Endothelial cell of umbilical vein (primary cell): ENCODE measurements around the gene IFITM5. TPM values are rescaled to one million over a fixed set of nuclear protein-coding genes. Genes with fewer than 3 reads are reported as not detected.
A peak's percentile ranks its signal among the peaks of the same experiment; 100 is the strongest.
"Not testable (repeated sequence)": the region's sequence is repeated elsewhere in the genome, so short reads cannot be mapped to it uniquely, and the experiment has no call there.

ENCODE experiments used
- BruUV-seq: library from RNA; stranded (reverse); fragments of 400-500 nt; replicated peaks from 2 replicates; lab custom pipeline; 2021; lab: Mats Ljungman, UMichigan
- CTCF ChIA-PET: fragments of 300-600, 350-600 bp; sonication (Branson Sonifier 250); formaldehyde crosslinking; loops from one replicate; lab custom pipeline; 2021; ENCODE audit warnings: antibody characterized with exemption, inconsistent platforms; lab: Charles Lee
- POLR2A ChIA-PET: fragments of 300-600, 350-600 bp; sonication (Branson Sonifier 250); formaldehyde crosslinking; loops from one replicate; lab custom pipeline; 2021; ENCODE audit warnings: antibody characterized with exemption, inconsistent platforms; lab: Charles Lee
- DNase-seq: peaks from one replicate; pipeline ENCODE4 v3.0.0-alpha.2; 2011; ENCODE audit warnings: low read depth, low spot score
- FAIRE-seq: peaks from 2 replicates; lab custom pipeline; 2011; peaks lifted over from hg19 to GRCh38; lab: Jason Lieb, UNC
- H2AFZ ChIP-seq: 2 replicates; pipeline ENCODE4 v1.6.0; 2012; ENCODE audit warnings: low read depth, low read length, control low read depth, inconsistent platforms
- H3K27ac ChIP-seq: 2 replicates; pipeline ENCODE4 v1.5.1; 2011; ENCODE audit warnings: low read depth, mild to moderate bottlenecking, control low read depth, low read length, moderate library complexity; ENCODE audit not compliant: insufficient read depth
- H3K27me3 ChIP-seq, 2 experiments: 2 replicates each; pipeline versions ENCODE4 v1.6.0 to v1.6.1; 2011; ENCODE audit warnings: low read length in 2 of 2, mixed read lengths in 1 of 2; ENCODE audit not compliant: control insufficient read depth in 2 of 2, insufficient read depth in 2 of 2
- H3K36me3 ChIP-seq, 2 experiments: 2 replicates in 1 of 2; 3 replicates in 1 of 2; pipeline ENCODE4 v1.5.1; 2011; ENCODE audit warnings: low read length in 2 of 2, mild to moderate bottlenecking in 1 of 2, moderate library complexity in 1 of 2; ENCODE audit not compliant: control insufficient read depth in 2 of 2, insufficient read depth in 2 of 2; ENCODE audit errors: extremely low read depth in 1 of 2
- H3K4me1 ChIP-seq: 3 replicates; pipeline ENCODE4 v1.5.1; 2011; ENCODE audit warnings: mild to moderate bottlenecking, low read length; ENCODE audit not compliant: control insufficient read depth, insufficient read depth; ENCODE audit errors: extremely low read depth
- H3K4me2 ChIP-seq: 2 replicates; pipeline ENCODE4 v1.6.1; 2011; ENCODE audit warnings: low read length, control low read depth, mixed read lengths; ENCODE audit not compliant: insufficient read depth
- H3K4me3 ChIP-seq, 3 experiments: fragments of 200-600 bp in 1 of 3; sonication (generic), shearing (Covaris generic) in 1 of 3; replicated peaks in 1 of 3; 2 replicates each; pipeline ENCODE4 v1.5.1; 2011 to 2016; ENCODE audit warnings: control low read depth in 3 of 3, low read length in 3 of 3, mild to moderate bottlenecking in 2 of 3, inconsistent platforms in 1 of 3, low read depth in 1 of 3, moderate library complexity in 1 of 3; ENCODE audit not compliant: insufficient read depth in 1 of 3
- H3K79me2 ChIP-seq: 2 replicates; pipeline ENCODE4 v1.6.0; 2012; ENCODE audit warnings: low read length, inconsistent platforms; ENCODE audit not compliant: control insufficient read depth, insufficient read depth
- H3K9ac ChIP-seq: replicated peaks from 2 replicates; pipeline ENCODE3; 2011; ENCODE audit warnings: low read length, control low read depth; ENCODE audit not compliant: insufficient read depth; ENCODE audit errors: extremely low read depth
- H3K9me1 ChIP-seq: replicated peaks from 3 replicates; pipeline ENCODE4 v1.6.0; 2011; ENCODE audit warnings: mild to moderate bottlenecking, low read length; ENCODE audit not compliant: control insufficient read depth, insufficient read depth; ENCODE audit errors: extremely low read depth
- H3K9me3 ChIP-seq: replicated peaks from 2 replicates; pipeline ENCODE4 v1.5.1; 2012; ENCODE audit warnings: low read length, inconsistent platforms; ENCODE audit not compliant: control insufficient read depth, insufficient read depth
- H4K20me1 ChIP-seq: replicated peaks from 2 replicates; pipeline ENCODE3; 2011; ENCODE audit warnings: mild to moderate bottlenecking, low read length; ENCODE audit not compliant: control insufficient read depth, insufficient read depth; ENCODE audit errors: extremely low read depth
- JUN ChIP-seq: IDR thresholded peaks from 2 replicates; pipeline ENCODE4 v1.6.1; 2011; ENCODE audit warnings: borderline replicate concordance, low read depth; ENCODE audit not compliant: insufficient read length, insufficient read depth
- POLR2A ChIP-seq: IDR thresholded peaks from 2 replicates; pipeline ENCODE4 v1.6.1; 2012; ENCODE audit warnings: low read depth, mild to moderate bottlenecking, control low read depth, low read length
- dilution Hi-C: fragments of 300-500 bp; cut with MboI; formaldehyde crosslinking; loops from one replicate; pipeline ENCODE4 v1.15.0; 2019; ENCODE audit warnings: low sequenced_read_pairs; ENCODE audit not compliant: extremely low pct_ligation_motif_present
- intact Hi-C: fragments of 100-400 bp; cut with micrococcal nuclease; formaldehyde crosslinking; loops from one replicate; pipeline ENCODE4 v1.10.0; 2022
- polyA plus RNA-seq, 4 experiments: library from polyadenylated mRNA; depleted of rRNA in 3 of 4; stranded (reverse) in 3 of 4; unstranded in 1 of 4; fragments of >200 nt; gene quantifications; 2 replicates each; pipeline versions ENCODE4 v1.2.1 to v1.2.3, GENCODE V29; 2011 to 2012; ENCODE audit warnings: missing spikeins in 1 of 4
- total RNA-seq: library from RNA; stranded (reverse); gene quantifications from 2 replicates; pipeline ENCODE4 v1.2.3, GENCODE V29; 2021

The IFITM5 gene
- total and polyA plus RNA-seq, 2 donors (not counting 3 experiments of a cell fraction or from before 2014, with no cell fraction given), result not detected

DNA sequence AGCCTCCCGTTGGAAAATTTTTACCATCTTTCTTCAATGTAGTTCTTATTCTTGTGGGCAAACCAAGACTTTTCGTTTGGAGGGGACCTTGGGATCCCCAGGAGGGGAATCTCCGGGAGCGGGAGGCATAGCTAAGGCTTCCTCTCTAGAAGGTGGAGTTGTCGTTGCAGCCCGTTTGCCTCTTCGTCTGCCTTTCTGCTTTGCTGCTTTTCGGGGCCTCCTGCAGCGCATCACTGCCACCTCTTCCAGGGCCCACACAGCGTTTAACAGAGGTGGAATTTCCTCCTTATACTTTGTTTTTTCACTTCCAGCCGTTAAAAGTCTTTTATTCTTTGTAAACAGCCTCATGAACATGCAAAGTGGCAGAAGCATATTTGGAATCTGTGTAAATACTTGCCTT, 24.8 kb upstream of the IFITM5 start:
- Histone ChIP-seq H4K20me1 (no peaks in the 10 kb centered on the region), H3K27me3 (no peaks in the 10 kb centered on the region), H3K9ac (no peak overlapping the region), H3K27ac (no peak overlapping the region), H3K4me2 (no peak overlapping the region), H3K9me3 (no peaks in the 10 kb centered on the region), H2AFZ (no peak overlapping the region), H3K79me2 (peaks cover 12% of the 10 kb centered on the region), H3K9me1 (no peaks in the 10 kb centered on the region), H3K36me3 (no peaks in the 10 kb centered on the region), H3K4me3 (no peak overlapping the region), H3K4me1 (peaks cover 17% of the 10 kb centered on the region)
- POLR2A ChIA-PET, result no interaction called here
- no peak for FAIRE-seq
- dilution Hi-C loops, result no loop called here
- intact Hi-C loops, result no loop called here
- TF ChIP-seq JUN, result no peak
- CTCF ChIA-PET, result no interaction called here
- no peak for DNase-seq
- no TSS peak for BruUV-seq

- H3K27ac ChIP-seq, H2AFZ ChIP-seq, H3K36me3 ChIP-seq, H3K4me1 ChIP-seq, DNase-seq, H3K9ac ChIP-seq, BruUV-seq, H3K9me3 ChIP-seq, H4K20me1 ChIP-seq, dilution Hi-C loops, POLR2A ChIA-PET, FAIRE-seq, H3K9me1 ChIP-seq: not testable (repeated sequence)
- CTCF ChIA-PET, result interaction anchor here (1.2 kb wide), 1 partner anchor 12 kb away, joined by 3 read pairs; the partner anchor contains the start of gene IFITM2
- H3K79me2 ChIP-seq, result peaks cover 12% of the 10 kb centered on the region
- H3K4me3 ChIP-seq, result peak overlapping the region; percentile 74 to 84 (median 80)
- intact Hi-C loops, result loop anchor here (1.0 kb wide), 1 partner anchor 36 kb away; no protein-coding TSS in a partner anchor
- H3K27me3 ChIP-seq, result peaks cover 19 to 28% of the 10 kb centered on the region in 2 experiments
- peak overlapping the region; percentile 79 for H3K4me2 ChIP-seq
- TF ChIP-seq POLR2A, result peak; percentile 25
Measured at GRCh38 chr11:319888-320273, 20.6 kb upstream of the IFITM5 start.

- H2AFZ ChIP-seq, H3K9me1 ChIP-seq, H3K9me3 ChIP-seq, H3K4me1 ChIP-seq, H3K27ac ChIP-seq, H4K20me1 ChIP-seq, POLR2A ChIA-PET, BruUV-seq, CTCF ChIA-PET, dilution Hi-C loops, intact Hi-C loops, DNase-seq, H3K36me3 ChIP-seq: not testable (repeated sequence)
- Histone ChIP-seq H3K4me2 (peak overlapping the region; percentile 79), H3K79me2 (peaks cover 12% of the 10 kb centered on the region), H3K9ac (peak overlapping the region; percentile 23), H3K27me3 (peaks cover 19 to 28% of the 10 kb centered on the region in 2 experiments), H3K4me3 (peak overlapping the region in 2 of 3 experiments; percentile 74 to 84)
- FAIRE-seq, result peak; percentile 86
Measured at GRCh38 chr11:319121-319887, 20.0 kb upstream of the IFITM5 start.
